ENCODE measurements around the gene SYT13.
A peak's percentile ranks its signal among the peaks of the same experiment; 100 is the strongest.
"Not testable (repeated sequence)": the region's sequence is repeated elsewhere in the genome, so short reads cannot be mapped to it uniquely, and the experiment has no call there.

The SYT13 gene

GRCh38 chr11:45270946-45271716 lies 15.0 kb downstream of the SYT13 start:
- DNase-seq = no peak

DNA sequence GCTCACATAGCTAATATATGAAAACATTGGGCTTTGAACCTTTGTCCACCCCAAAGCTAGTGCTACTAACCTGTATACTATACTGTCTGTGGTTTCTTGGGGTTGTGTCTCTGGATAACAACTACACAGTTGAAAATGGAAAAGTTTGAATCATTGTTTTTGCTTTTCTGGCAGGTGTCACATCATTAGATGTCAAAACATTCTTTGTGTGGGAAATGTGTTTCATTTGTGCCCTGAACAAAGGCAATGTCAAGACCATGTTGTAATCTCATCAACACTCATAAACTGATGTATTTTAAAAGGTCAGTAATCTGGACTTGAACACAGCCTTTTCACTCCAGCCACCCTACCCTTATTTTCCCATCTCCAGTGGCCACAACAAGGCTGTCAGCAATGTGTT lies 16.5 kb downstream of the SYT13 start:
- DNase-seq = no peak

DNA sequence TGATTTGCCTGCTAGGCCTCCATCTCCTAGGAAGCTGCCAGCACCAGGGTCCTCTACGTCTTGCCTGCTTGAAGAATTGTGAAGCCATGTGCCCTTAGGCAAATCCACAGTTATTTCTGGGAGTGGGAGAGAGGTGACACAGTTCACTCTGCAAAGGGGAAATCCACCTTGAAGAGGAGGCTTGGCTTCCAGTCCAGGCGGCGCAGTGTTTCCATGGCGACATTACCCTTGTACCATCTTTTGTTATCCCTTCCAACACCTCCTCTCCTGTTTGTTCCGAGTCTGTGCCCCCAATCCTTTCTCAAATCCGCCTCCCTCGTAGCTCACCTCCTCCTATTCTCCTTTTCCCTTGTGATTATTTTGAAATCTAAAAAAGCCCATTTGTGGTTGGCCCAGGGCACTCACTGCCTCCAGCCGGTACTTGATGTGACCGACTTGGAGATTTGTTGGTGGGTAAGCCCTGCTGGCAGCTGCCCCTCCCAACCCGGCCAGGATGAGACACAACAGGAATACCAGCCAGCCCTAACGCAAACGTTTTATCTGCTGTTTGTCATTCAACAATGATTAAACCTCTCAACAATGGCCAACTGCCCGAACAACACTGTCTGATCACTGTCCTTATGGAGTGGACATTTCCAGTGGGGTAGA lies 18.4 kb downstream of the SYT13 start:
- no peak for DNase-seq

DNA sequence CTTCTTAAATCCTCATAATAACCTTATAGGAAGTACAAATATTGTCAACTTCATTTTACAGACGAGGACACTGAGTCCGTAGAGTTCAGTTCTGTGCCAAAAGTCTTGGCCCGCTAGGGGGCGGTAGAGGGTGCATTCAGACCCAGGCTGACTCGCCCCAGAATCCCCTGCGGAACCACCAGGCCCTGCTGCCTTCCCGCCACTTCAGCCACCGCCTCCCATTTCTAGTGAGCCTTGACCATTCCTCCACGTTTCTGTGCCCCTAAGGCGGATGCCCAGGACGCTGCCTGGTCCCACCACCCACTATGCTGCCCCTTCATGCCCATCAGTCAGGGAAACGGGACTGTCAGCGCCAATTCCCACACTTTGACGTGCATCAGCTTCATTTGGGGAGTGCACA lies 19.1 kb downstream of the SYT13 start:
- peak; percentile 78 for DNase-seq

GRCh38 chr11:45266676-45267020 lies 19.5 kb downstream of the SYT13 start:
- no peak for DNase-seq

DNA sequence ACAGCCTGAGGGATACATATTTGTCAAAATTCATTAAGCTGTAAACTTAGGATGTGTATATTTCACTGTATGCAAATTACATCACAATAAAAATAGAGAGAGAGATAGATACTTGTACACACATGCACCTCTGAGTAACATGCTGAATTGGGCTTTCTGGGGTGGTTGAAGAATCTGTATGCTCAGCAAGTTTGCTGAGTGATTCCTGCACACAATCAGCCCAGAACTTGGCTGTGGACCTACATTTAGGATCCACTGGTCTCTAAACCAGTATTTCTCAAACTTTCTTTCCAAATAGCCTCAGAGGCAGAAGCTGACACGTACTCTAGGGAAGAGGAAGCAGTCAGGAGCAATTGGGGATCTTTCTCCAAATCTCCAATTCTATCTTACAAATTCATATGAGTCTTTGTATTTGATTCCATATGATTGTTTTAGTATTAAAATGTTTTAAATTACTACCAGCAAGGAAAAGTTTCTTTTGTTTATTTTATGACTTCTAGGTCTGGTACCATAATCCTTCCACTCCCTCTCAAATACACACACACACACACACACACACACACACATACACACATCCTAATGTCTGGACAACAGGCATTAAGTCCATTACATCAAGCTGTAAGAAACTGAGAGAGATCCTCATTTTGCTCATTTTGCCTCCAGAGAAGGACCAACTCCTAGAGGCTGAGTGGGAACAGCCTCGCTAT lies 20.0 kb downstream of the SYT13 start:
- no peak for DNase-seq

- no peak for DNase-seq
These were observed 21.2 kb downstream of the SYT13 start for GRCh38 chr11:45264839-45265515.

GRCh38 chr11:45263773-45264172 lies 22.4 kb downstream of the SYT13 start:
- no peak for DNase-seq

DNA sequence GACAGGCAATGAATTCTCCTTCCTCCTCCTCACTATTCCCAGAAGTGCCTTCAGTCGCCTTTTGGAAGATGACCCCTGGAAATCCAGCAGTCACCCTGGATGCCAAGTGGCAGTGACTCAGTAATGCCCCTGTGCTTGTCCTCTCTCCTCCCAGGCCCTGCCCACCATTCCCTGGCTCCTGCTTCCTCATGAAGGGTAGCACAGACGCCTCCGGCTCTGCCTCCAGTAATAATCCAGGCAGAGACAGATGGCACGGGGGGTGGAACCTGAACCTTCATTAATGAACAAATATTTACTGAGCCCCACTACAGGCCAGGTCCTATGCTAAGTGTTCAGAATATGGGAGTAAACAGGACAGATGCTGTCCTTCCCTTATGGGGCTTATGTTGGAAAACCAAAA lies 23.2 kb downstream of the SYT13 start:
- DNase-seq = no peak

- DNase-seq = no peak
These were observed 26.1 kb downstream of the SYT13 start for GRCh38 chr11:45260071-45260470.

DNA sequence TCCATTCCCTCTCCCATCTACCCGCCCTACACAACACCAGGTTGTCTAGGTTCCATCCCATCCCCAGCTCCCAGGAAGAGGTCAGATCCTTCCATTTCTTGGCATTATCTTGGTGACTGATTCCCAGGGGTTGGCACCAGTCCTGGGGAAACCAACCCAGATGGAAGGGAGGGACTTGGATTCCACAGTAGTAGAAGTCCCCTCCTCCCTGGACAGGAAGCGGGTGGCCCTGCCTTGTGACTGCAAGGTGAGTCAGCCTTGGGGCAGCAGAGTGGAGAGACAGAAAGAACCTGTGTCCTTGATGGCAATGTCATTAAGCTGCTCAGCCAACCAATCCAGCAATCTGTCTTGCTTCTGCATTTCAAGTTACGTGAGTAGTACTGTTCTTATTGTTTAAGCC lies 26.5 kb downstream of the SYT13 start:
- DNase-seq = no peak

DNA sequence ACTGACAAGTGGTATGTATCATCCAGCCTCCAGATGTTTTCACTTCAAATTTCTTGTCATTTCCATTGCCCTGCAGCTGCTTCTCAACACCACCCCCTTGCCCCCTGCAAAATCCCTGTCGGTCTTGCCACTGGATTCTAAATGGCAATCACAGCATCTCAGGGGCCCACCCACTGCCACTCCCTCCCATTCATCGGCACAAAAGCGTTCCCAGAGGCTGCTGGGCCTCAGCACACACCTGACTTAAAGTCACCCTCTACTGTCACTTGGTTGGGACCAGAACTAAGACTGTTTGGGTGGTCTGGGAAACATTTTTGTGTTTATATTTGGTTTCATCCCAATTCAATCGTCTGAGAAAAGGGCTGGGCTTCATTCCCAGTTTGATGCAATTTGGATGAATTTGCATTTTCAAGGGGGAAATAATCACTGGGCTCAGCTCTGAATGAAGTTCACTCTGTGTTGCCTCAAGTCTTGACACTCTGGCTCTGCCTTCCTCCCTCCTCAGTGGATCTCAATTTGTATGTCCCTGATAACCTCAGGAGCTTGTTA lies 27.1 kb downstream of the SYT13 start:
- no peak for DNase-seq

GRCh38 chr11:45254070-45254469 lies 32.1 kb downstream of the SYT13 start:
- DNase-seq = no peak

DNA sequence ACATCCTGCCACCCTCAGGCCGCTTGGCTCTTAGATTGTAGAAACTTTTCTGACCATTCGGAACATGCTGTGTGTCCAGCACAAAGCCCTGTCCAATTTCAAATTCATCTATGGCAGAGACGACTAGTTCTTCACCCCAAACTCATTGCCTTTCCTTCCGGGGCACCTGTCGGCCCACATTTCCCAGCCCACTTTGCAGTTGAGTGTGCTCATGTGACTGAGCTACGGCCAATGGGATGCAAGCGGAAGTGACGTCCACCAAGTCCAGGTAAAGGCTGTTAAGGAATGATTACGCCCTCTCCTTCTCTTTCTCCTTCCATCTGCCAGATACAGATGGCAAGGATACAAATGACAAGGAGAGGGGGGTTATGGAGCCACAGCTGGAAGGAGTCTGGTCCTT lies 32.5 kb downstream of the SYT13 start:
- DNase-seq = no peak

GRCh38 chr11:45252877-45253276 lies 33.3 kb downstream of the SYT13 start:
- DNase-seq = no peak

DNA sequence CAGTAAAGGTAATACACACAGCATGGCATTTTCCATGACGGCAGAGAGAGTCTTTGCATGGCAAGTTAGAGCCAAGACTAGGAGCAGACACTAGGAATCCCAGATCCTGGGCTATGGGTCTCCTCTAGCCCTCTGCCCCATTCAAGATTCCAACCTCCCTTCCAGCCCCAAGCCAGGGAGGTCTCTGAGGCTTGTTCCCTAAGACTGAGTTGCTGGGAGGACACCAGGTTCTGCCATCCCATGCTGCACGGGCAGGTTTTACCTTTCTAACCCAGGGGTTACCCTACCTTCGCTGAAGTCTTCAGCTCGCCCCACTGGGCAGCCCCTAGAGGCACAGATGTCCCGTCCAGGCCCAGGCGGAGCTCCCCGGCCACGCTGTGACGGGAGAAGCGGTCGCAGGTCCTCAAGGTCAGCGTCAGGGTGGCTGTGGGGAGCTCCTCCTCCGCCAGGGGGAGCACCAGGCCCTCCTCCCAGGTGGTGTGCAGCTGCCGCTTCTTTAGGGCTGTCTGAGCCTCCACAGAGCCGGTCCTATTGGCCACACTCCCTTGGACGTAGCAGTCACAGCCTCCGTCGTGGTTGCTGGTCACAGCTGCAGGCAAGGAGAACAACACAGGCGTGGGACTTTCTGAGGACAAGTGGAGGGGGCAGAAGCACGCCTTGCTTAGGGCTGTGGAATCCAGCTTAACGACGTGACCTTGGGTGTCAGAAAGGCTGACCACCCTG lies 33.8 kb downstream of the SYT13 start:
- DNase-seq = peak; percentile 71

- no peak for DNase-seq
These were observed 36.0 kb downstream of the SYT13 start for GRCh38 chr11:45250035-45250718.

DNA sequence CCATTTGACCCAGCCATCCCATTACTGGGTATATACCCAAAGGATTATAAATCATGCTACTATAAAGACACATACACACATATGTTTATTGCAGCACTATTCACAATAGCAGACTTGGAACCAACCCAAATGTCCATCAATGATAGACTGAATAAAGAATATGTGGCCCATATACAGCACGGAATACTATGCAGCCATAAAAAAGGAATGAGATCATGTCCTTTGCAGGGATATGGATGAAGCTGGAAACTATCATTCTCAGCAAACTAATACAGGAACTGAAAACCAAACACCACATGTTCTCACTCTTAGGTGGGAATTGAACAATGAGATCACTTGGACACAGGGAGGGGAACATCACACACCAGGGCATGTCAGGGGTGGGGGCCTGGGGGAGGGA lies 36.8 kb downstream of the SYT13 start:
- DNase-seq = not testable (repeated sequence)

GRCh38 chr11:45248501-45249011 lies 37.6 kb downstream of the SYT13 start:
- no peak for DNase-seq

DNA sequence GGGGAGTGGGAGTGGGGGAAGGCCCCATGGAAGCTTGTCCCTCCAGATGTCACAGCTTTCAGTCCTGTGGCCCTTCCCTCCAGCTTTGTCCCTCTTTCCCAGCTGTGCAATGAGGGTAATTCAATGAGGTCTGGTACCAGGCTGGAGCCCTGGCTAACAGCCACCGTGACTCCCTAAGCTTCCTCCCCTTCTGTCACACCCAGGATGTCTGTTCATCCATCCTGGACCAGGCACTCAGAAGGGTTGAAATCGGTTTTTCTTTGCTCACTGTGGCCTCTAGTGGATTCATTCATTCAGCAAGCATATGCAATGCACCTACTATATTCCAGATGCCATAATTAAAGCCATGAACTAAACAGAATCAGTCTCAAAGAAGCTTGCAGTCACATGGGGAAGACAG lies 38.7 kb downstream of the SYT13 start:
- DNase-seq = no peak

GRCh38 chr11:45246241-45246640 lies 39.9 kb downstream of the SYT13 start:
- DNase-seq = no peak
